Muscle of leg (tissue), 16 donors: ENCODE data around the gene PPM1G. TPM values are rescaled to one million over a fixed set of nuclear protein-coding genes. Genes with fewer than 3 reads are reported as not detected.

Experiments
- DNase-seq: peaks from one replicate; pipeline ENCODE4 v3.0.0; 2013
- H3K27ac ChIP-seq: one replicate; pipeline ENCODE4 v1.5.1; 2013; ENCODE audit warnings: mild to moderate bottlenecking, low read length, control low read depth
- H3K27me3 ChIP-seq: one replicate; pipeline ENCODE4 v1.6.1; 2013; ENCODE audit warnings: low read length; ENCODE audit not compliant: control insufficient read depth, insufficient read depth
- H3K36me3 ChIP-seq: one replicate; pipeline ENCODE4 v1.6.1; 2013; ENCODE audit warnings: low read length; ENCODE audit not compliant: control insufficient read depth, insufficient read depth
- H3K4me1 ChIP-seq: one replicate; pipeline ENCODE4 v1.6.1; 2013; ENCODE audit warnings: low read length; ENCODE audit not compliant: control insufficient read depth, insufficient read depth
- H3K4me3 ChIP-seq: one replicate; pipeline ENCODE4 v1.5.1; 2013; ENCODE audit warnings: low read length, control low read depth
- H3K9me3 ChIP-seq: replicated peaks from 2 replicates; pipeline ENCODE4 v1.6.1; 2013; ENCODE audit warnings: low read depth, low read length; ENCODE audit not compliant: control insufficient read depth
- WGBS: methylation state at CpG from one replicate; pipeline ENCODE4 v1.1.5; 2013; ENCODE audit warnings: missing lambda C conversion rate; ENCODE audit not compliant: insufficient coverage; 5-methylcytosine and 5-hydroxymethylcytosine counted together
- long read RNA-seq, 11 donors: transcript quantifications; one replicate each; lab custom pipeline, GENCODE V29; 2026
- polyA plus RNA-seq, 8 donors: library from polyadenylated mRNA; unstranded; fragments of 120-200 nt; gene quantifications; one replicate each; pipeline versions ENCODE4 v1.2.1 to v1.2.3, GENCODE V29; 2013; ENCODE audit warnings: inconsistent platforms in 1 of 8, low replicate concordance in 1 of 8; ENCODE audit not compliant: insufficient read length in 8 of 8, insufficient read depth in 1 of 8
- total RNA-seq: library from RNA; stranded (reverse); fragments of 120-200 nt; gene quantifications from one replicate; pipeline ENCODE4 v1.2.4, GENCODE V29; 2013

Gene PPM1G
- total RNA-seq (39.0 TPM), polyA plus RNA-seq (10 to 100 TPM; 54.9 to 70.1 (median 60.7) TPM)
- long read RNA-seq, donor 1, transcript PPM1G-201 (10 exons, 2,311 nt), result major isoform, 6 of 6 reads
- long read RNA-seq, donor 1, partial matches to known transcripts, result 0 of 6 reads
- long read RNA-seq, donor 1, other reads (novel, unspliced or antisense), result 0 of 6 reads
- long read RNA-seq, donor 2, partial matches to known transcripts, result 0 of 1 reads
- long read RNA-seq, donor 2, other reads (novel, unspliced or antisense), result 0 of 1 reads
- long read RNA-seq, donor 3, transcript PPM1G-201 (10 exons, 2,311 nt), result major isoform, 10 of 73 reads
- long read RNA-seq, donor 3, partial matches to known transcripts, result 62 of 73 reads
- long read RNA-seq, donor 3, other reads (novel, unspliced or antisense), result 0 of 73 reads
- long read RNA-seq, donor 4, partial matches to known transcripts, result 19 of 22 reads
- long read RNA-seq, donor 4, other reads (novel, unspliced or antisense), result 0 of 22 reads
- long read RNA-seq, donor 5, transcript PPM1G-201 (10 exons, 2,311 nt), result major isoform, 25 of 53 reads
- long read RNA-seq, donor 5, partial matches to known transcripts, result 28 of 53 reads
- long read RNA-seq, donor 5, other reads (novel, unspliced or antisense), result 0 of 53 reads
- long read RNA-seq, donor 6, transcript PPM1G-201 (10 exons, 2,311 nt), result major isoform, 11 of 44 reads
- long read RNA-seq, donor 6, partial matches to known transcripts, result 33 of 44 reads
- long read RNA-seq, donor 6, other reads (novel, unspliced or antisense), result 0 of 44 reads
- long read RNA-seq, donor 7, transcript PPM1G-201 (10 exons, 2,311 nt), result major isoform, 5 of 14 reads
- long read RNA-seq, donor 7, partial matches to known transcripts, result 9 of 14 reads
- long read RNA-seq, donor 7, other reads (novel, unspliced or antisense), result 0 of 14 reads
- long read RNA-seq, donor 8, transcript PPM1G-201 (10 exons, 2,311 nt), result major isoform, 5 of 15 reads
- long read RNA-seq, donor 8, partial matches to known transcripts, result 10 of 15 reads
- long read RNA-seq, donor 8, other reads (novel, unspliced or antisense), result 0 of 15 reads
- long read RNA-seq, donor 9, transcript PPM1G-201 (10 exons, 2,311 nt), result major isoform, 6 of 14 reads
- long read RNA-seq, donor 9, partial matches to known transcripts, result 8 of 14 reads
- long read RNA-seq, donor 9, other reads (novel, unspliced or antisense), result 0 of 14 reads
- long read RNA-seq, donor 10, partial matches to known transcripts, result 33 of 38 reads
- long read RNA-seq, donor 10, other reads (novel, unspliced or antisense), result 0 of 38 reads
- long read RNA-seq, donor 11, partial matches to known transcripts, result 20 of 23 reads
- long read RNA-seq, donor 11, other reads (novel, unspliced or antisense), result 0 of 23 reads

GRCh38 chr2:27409321-27410073, at the start of gene PPM1G:
Gene PPM1G, minus strand, starts transcription at chr2:27409591. Its CDS starts 169 bp downstream, at chr2:27409422.
- peak; percentile 97 for DNase-seq
- peak within 1 kb of the TSS; percentile 86 for H3K4me3 ChIP-seq
- under 1% methylated on average over 82 of the region's 82 CpGs for WGBS

GRCh38 chr2:27453968-27454367, 44.6 kb upstream of the PPM1G start:
- H3K27ac ChIP-seq, result no peak overlapping the region
- no peak for DNase-seq
- no peaks in the 10 kb centered on the region for H3K4me1 ChIP-seq
- 92% methylated on average over 7 of the region's 7 CpGs for WGBS
- H3K36me3 ChIP-seq, result peaks cover 72% of the 10 kb centered on the region
- no peak overlapping the region for H3K4me3 ChIP-seq
- H3K27me3 ChIP-seq, result no peaks in the 10 kb centered on the region
- no peaks in the 10 kb centered on the region for H3K9me3 ChIP-seq

More at GRCh38 chr2:27409321-27410073, at the start of gene PPM1G:
- Histone ChIP-seq H3K4me1 (peaks cover 14% of the 10 kb centered on the region), H3K9me3 (no peaks in the 10 kb centered on the region), H3K27ac (peak within 1 kb of the TSS; percentile 88), H3K36me3 (peaks cover 9% of the 10 kb centered on the region), H3K27me3 (no peaks in the 10 kb centered on the region)

GRCh38 chr2:27451095-27451494, 41.7 kb upstream of the PPM1G start:
- DNase-seq, result no peak
- H3K36me3 ChIP-seq, result peaks cover 69% of the 10 kb centered on the region
- H3K4me1 ChIP-seq, result no peaks in the 10 kb centered on the region
- no peaks in the 10 kb centered on the region for H3K9me3 ChIP-seq
- WGBS, result no CpG with 5 or more reads among the region's 1 CpG
- H3K27ac ChIP-seq, result no peak overlapping the region
- no peak overlapping the region for H3K4me3 ChIP-seq
- no peaks in the 10 kb centered on the region for H3K27me3 ChIP-seq

- H3K4me3 ChIP-seq, result no peak overlapping the region
- peaks cover 58% of the 10 kb centered on the region for H3K36me3 ChIP-seq
- H3K27me3 ChIP-seq, result no peaks in the 10 kb centered on the region
- DNase-seq, result no peak
- H3K9me3 ChIP-seq, result no peaks in the 10 kb centered on the region
- no peaks in the 10 kb centered on the region for H3K4me1 ChIP-seq
- 63% methylated on average over 2 of the region's 3 CpGs for WGBS
- no peak overlapping the region for H3K27ac ChIP-seq
Measured at GRCh38 chr2:27448381-27448780, 39.0 kb upstream of the PPM1G start.

GRCh38 chr2:27446057-27446456, 36.7 kb upstream of the PPM1G start:
- Histone ChIP-seq H3K4me3 (no peak overlapping the region), H3K27me3 (no peaks in the 10 kb centered on the region), H3K9me3 (no peaks in the 10 kb centered on the region), H3K27ac (no peak overlapping the region), H3K36me3 (peaks cover 55% of the 10 kb centered on the region), H3K4me1 (peaks cover 11% of the 10 kb centered on the region)
- no peak for DNase-seq
- 100% methylated on average over 1 of the region's 3 CpGs for WGBS

GRCh38 chr2:27445615-27446014, 36.2 kb upstream of the PPM1G start:
- no peaks in the 10 kb centered on the region for H3K27me3 ChIP-seq
- DNase-seq, result no peak
- H3K4me1 ChIP-seq, result peaks cover 11% of the 10 kb centered on the region
- no peak overlapping the region for H3K27ac ChIP-seq
- H3K9me3 ChIP-seq, result no peaks in the 10 kb centered on the region
- H3K4me3 ChIP-seq, result no peak overlapping the region
- peaks cover 59% of the 10 kb centered on the region for H3K36me3 ChIP-seq
- 100% methylated on average over 1 of the region's 8 CpGs for WGBS

GRCh38 chr2:27445155-27445554, 35.8 kb upstream of the PPM1G start:
- Histone ChIP-seq H3K27me3 (no peaks in the 10 kb centered on the region), H3K27ac (no peak overlapping the region), H3K36me3 (peaks cover 62% of the 10 kb centered on the region), H3K9me3 (no peaks in the 10 kb centered on the region), H3K4me1 (peaks cover 11% of the 10 kb centered on the region), H3K4me3 (no peak overlapping the region)
- DNase-seq, result no peak
- 94% methylated on average over 7 of the region's 8 CpGs for WGBS

GRCh38 chr2:27442920-27443282, 33.5 kb upstream of the PPM1G start:
- WGBS, result 64% methylated on average over 6 of the region's 6 CpGs
- peak; percentile 19 for DNase-seq

More at GRCh38 chr2:27442920-27443282, 33.5 kb upstream of the PPM1G start:
- H3K27ac ChIP-seq, result no peak overlapping the region
- H3K4me1 ChIP-seq, result peaks cover 11% of the 10 kb centered on the region
- no peaks in the 10 kb centered on the region for H3K9me3 ChIP-seq
- H3K4me3 ChIP-seq, result no peak overlapping the region
- no peaks in the 10 kb centered on the region for H3K27me3 ChIP-seq
- H3K36me3 ChIP-seq, result peaks cover 63% of the 10 kb centered on the region
